HG03354 (cell line): Measurements from ENCODE around the gene LGALS13.
"Not testable (repeated sequence)": the region's sequence is repeated elsewhere in the genome, so short reads cannot be mapped to it uniquely, and the experiment has no call there.

Experiments used
- ATAC-seq: cut with Tn5 transposase; IDR thresholded peaks from one replicate; pipeline ENCODE4 v1.9.1; 2021; ENCODE audit warnings: mild to moderate bottlenecking; ENCODE audit not compliant: unreplicated experiment, poor library complexity, severe bottlenecking

LGALS13 gene

DNA sequence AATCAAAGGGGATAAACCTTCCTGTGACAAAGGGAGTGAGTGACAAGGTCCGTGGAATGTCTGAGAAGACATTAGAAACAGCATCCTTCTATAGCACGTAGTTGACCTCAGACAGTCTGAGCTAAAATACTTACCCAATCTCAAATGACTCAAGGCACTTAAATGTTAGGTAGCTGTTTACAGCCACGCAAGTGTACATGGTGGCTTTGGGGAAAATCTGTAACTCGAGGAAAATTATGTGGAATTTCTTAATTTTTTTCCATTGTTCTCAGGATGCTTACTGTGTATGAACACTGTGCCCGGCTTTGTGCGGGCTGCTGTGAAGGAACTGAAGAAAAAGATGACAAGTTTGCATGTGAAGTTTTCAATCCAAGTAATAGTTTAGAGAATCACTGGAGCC lies 5.2 kb downstream of the LGALS13 start:
- ATAC-seq = no peak

DNA sequence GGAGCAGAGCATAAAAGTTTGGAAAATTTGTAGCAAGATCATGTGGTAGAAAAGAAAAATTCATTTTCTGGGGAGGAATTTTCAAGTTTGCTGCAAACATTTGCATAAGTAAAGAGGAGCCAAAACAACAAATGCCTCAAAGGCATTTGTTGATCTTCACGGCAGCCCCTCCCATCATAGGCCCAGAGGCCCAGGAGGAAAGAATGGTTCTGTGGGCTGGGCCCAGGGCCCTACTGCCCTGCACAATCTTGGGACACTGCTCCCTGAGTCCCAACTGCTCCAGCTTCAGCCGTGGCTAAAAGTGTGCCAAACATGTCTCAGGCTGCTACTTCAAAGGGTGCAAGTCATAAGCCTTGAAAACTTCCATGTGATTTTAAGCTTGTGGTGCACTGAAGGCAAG lies 11.3 kb downstream of the LGALS13 start:
- ATAC-seq = no peak

DNA sequence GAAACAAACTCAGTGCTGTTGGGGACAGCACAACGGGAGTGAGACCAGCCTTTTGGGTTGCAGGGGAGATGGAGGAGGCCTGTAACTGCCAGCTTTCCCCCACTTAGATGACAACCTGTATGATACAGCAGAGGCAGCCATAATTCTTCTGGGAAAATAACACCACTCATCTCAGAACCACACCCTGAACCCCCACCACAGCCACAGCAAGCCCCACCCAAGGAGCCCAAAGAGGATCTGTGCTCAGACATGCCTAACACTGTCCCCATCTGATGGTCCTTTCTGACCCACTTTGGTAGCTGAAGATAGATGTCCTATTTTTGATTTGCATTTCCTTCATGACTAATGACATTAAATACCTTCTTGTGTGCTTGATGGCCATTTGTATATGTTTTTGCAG lies 15.4 kb downstream of the LGALS13 start:
- no peak for ATAC-seq

GRCh38 chr19:39623946-39624345 lies 21.6 kb downstream of the LGALS13 start:
- no peak for ATAC-seq

DNA sequence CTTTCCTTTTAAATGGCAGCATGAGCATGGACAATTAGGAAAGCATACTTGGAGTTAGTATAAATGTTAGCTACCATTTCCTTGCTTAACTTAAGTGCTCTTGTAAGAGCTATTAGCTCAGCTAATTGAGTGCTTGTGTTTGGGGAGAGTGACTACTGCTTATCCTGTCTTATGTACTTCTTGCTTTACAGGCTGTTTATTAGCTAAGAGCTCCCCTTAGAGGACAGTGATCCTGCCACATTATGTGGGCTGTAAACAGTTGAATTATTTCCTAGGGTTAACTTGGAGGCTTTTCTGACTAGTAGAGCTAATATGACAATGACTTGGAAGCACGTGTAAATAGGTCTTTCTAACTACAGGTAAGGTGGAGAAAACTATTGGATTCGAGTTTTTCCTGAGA lies 25.3 kb downstream of the LGALS13 start:
- ATAC-seq = not testable (repeated sequence)

- ATAC-seq = no peak
Measured at GRCh38 chr19:39631178-39631577, 28.9 kb downstream of the LGALS13 start.

DNA sequence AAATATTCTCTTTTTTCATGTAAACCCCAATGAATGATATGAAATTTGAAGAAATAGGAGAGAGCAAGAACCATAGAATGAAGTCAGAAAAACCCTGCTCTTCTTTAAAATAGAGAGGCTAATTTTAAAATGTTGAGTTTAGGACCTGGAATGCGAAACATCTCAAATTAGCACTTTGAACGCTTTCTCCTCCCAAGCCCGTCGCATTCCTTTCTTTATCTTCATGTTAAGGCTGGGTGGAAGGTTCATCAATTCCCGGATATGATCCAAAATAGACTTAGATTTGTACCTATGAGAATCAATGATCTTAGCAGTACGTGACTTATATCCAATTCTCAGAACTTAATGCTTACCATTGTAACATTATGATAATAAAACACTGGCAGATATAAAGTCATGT lies 29.3 kb downstream of the LGALS13 start:
- ATAC-seq = no peak

DNA sequence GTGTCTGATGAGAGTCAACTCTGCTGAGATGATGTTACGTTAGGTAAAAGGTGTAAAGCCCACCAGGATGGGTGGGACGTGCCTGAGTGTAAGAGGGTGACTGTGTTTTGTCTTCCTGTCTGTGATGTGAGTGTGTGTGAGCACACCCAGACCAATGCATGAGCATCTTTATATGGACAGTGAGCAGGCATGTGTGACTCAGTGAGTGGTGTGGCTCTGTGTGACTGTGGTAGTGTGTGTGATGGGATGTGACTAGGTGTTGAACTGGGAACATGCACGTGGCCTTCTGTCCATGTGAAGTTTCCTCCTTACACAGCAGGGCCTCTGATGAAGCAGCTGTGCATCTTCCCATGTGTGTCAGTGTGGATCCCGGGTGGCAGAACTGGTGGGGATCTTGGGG lies 35.6 kb downstream of the LGALS13 start:
- ATAC-seq = no peak

- ATAC-seq = no peak
Measured at GRCh38 chr19:39641773-39642172, 39.4 kb downstream of the LGALS13 start.

DNA sequence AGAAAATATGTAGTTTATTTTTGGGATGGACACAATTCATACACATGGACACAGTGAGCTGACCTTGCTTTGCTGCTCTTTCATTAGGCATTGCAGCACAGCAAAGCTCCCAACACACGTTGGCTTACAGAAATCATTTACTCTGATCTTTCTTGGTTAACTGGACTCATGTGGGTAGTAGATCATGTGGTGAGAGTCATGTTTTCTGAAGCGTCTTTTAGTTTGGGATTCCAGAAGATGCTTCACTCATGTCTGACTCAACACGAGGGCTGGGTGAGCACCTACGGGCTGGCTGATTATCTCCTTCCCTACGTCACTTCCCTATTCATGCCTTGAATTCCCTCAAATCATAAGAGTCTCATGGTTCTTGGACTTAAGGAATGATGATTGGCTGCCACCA lies 41.3 kb downstream of the LGALS13 start:
- ATAC-seq = no peak

DNA sequence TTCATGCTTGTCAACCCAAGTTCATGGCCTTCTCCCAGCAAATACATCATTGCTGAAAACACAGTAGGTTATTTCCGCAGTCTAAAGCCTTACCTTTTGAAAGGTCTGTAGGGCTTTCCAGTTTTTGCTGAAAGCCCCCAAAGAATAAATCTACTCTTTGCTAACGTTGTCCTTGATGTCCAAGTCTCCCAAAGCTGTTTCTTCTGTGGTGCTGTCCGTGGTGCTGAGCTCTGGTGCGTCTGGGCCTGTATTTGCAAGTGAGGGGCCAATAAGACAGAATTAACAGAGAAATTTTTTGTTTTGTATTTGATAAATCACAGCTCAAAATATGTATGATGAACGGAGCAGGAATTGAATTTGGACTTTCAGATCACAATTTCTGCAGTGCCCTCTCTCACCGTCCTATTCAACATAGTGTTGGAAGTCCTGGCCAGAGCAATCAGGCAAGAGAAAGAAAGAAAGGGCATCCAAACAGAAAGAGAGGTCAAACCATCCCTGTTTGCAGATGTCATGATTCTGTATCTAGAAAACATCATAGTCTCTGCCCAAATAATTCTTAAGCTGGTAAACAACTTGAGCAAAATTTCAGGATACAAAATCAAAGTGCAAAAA lies 43.6 kb downstream of the LGALS13 start:
- no peak for ATAC-seq

- ATAC-seq = no peak
Measured at GRCh38 chr19:39647918-39648317, 45.6 kb downstream of the LGALS13 start.

DNA sequence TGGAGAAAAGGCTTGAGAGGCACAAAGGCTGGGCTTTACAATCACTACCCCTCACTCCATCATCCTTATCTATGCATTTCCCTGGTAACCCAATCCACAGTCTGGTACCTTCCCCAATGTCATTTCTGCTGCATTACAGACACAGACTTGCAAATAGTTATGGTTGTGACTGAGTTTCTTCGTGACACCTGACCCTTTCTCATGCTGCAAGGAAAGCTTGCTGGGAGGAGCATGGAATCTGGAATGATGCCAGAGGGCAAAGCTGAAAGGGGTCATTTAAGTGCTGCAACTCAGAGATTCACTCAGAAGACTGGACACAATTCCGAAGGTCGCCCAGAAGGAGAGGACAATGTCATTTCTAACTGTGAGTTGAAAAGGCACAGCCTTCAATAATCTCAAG lies 53.3 kb downstream of the LGALS13 start, which contains the start of gene LGALS16:
Gene LGALS16 (plus strand): TSS at position 301 of the 400 bp plus-strand sequence. CDS start 49 bp downstream, at position 350.
- no peak for ATAC-seq
